ENCODE data around the gene STON1. TPM values are rescaled to one million over a fixed set of nuclear protein-coding genes. Genes with fewer than 3 reads are reported as not detected.

Gene STON1
- total RNA-seq, 1 donor from 2014 or later, result 51.7 TPM

- Mint-ChIP-seq H3K9me3 (peaks cover 3% of the 10 kb centered on the region), H3K4me1 (peaks cover 19% of the 10 kb centered on the region), H3K27me3 (ENCODE audit: insufficient read depth, low read depth) (no peaks in the 10 kb centered on the region), H3K27ac (peak overlapping the region; percentile 41), H3K4me3 (no peak overlapping the region), H3K36me3 (peaks cover 9% of the 10 kb centered on the region)
- Histone ChIP-seq H3F3A (ENCODE audit: low read depth) (peaks cover 18% of the 10 kb centered on the region), H3K9ac (no peak overlapping the region), H3K36me3 (no peaks in the 10 kb centered on the region), H3K79me2 (ENCODE audit: low read depth) (peaks cover 16% of the 10 kb centered on the region), H3K27me3 (no peaks in the 10 kb centered on the region), H3K4me3 (no peak overlapping the region), H3K9me3 (ENCODE audit: low read depth) (no peaks in the 10 kb centered on the region), H2AFZ (replicated peaks) (no peak overlapping the region), H3K27ac (peak overlapping the region; percentile 70), H3K4me1 (peaks cover 24% of the 10 kb centered on the region), H4K20me1 (ENCODE audit: low read depth) (peaks cover 14% of the 10 kb centered on the region), H3K4me2 (peak overlapping the region; percentile 35)
- DNase-seq (ENCODE audit: low spot score), result peak; percentile 36
- TF ChIP-seq EZH2 (IDR thresholded peaks at IDR 0.05), result no peak
- TF ChIP-seq, protein P1, sequence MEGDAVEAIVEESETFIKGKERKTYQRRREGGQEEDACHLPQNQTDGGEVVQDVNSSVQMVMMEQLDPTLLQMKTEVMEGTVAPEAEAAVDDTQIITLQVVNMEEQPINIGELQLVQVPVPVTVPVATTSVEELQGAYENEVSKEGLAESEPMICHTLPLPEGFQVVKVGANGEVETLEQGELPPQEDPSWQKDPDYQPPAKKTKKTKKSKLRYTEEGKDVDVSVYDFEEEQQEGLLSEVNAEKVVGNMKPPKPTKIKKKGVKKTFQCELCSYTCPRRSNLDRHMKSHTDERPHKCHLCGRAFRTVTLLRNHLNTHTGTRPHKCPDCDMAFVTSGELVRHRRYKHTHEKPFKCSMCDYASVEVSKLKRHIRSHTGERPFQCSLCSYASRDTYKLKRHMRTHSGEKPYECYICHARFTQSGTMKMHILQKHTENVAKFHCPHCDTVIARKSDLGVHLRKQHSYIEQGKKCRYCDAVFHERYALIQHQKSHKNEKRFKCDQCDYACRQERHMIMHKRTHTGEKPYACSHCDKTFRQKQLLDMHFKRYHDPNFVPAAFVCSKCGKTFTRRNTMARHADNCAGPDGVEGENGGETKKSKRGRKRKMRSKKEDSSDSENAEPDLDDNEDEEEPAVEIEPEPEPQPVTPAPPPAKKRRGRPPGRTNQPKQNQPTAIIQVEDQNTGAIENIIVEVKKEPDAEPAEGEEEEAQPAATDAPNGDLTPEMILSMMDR (IDR thresholded peaks at IDR 0.05), result no peak
These were observed 30.7 kb downstream of the STON1 start for GRCh38 chr2:48560546-48561209.

- Histone ChIP-seq H3K4me2 (no peak overlapping the region), H3K36me3 (no peaks in the 10 kb centered on the region), H3F3A (ENCODE audit: low read depth) (peaks cover 22% of the 10 kb centered on the region), H4K20me1 (ENCODE audit: low read depth) (peaks cover 23% of the 10 kb centered on the region), H3K79me2 (ENCODE audit: low read depth) (peaks cover 25% of the 10 kb centered on the region), H3K4me1 (peaks cover 29% of the 10 kb centered on the region), H3K9ac (no peak overlapping the region), H2AFZ (replicated peaks) (no peak overlapping the region), H3K4me3 (no peak overlapping the region), H3K27ac (no peak overlapping the region), H3K27me3 (no peaks in the 10 kb centered on the region), H3K9me3 (ENCODE audit: low read depth) (no peaks in the 10 kb centered on the region)
- TF ChIP-seq EZH2phosphoT487 (IDR thresholded peaks at IDR 0.05) (no peak), EZH2 (IDR thresholded peaks at IDR 0.05) (no peak)
- TF ChIP-seq, protein P1 (IDR thresholded peaks at IDR 0.05), result no peak
- peaks cover 3% of the 10 kb centered on the region for H3K9me3 Mint-ChIP-seq
- H3K27ac Mint-ChIP-seq, result no peak overlapping the region
- no peak overlapping the region for H3K4me3 Mint-ChIP-seq
- H3K4me1 Mint-ChIP-seq, result peaks cover 25% of the 10 kb centered on the region
- DNase-seq (ENCODE audit: low spot score), result no peak
- peaks cover 2% of the 10 kb centered on the region for H3K27me3 Mint-ChIP-seq (ENCODE audit: insufficient read depth, low read depth)
- H3K36me3 Mint-ChIP-seq, result peaks cover 15% of the 10 kb centered on the region
These were observed 32.3 kb downstream of the STON1 start for GRCh38 chr2:48562281-48562680.

- H3K27me3 ChIP-seq, result no peaks in the 10 kb centered on the region
- Mint-ChIP-seq H3K4me1 (peaks cover 16% of the 10 kb centered on the region), H3K27me3 (ENCODE audit: insufficient read depth, low read depth) (peaks cover 2% of the 10 kb centered on the region), H3K36me3 (peaks cover 32% of the 10 kb centered on the region), H3K4me3 (no peak overlapping the region), H3K9me3 (peaks cover 4% of the 10 kb centered on the region), H3K27ac (peak overlapping the region; percentile 72)
- H4K20me1 ChIP-seq (ENCODE audit: low read depth), result peaks cover 21% of the 10 kb centered on the region
- DNase-seq (ENCODE audit: low spot score), result peak; percentile 35
- H3K27ac ChIP-seq, result no peak overlapping the region
- peaks cover 13% of the 10 kb centered on the region for H3K4me1 ChIP-seq
- no peaks in the 10 kb centered on the region for H3K36me3 ChIP-seq
- no peaks in the 10 kb centered on the region for H3K9me3 ChIP-seq (ENCODE audit: low read depth)
- no peak overlapping the region for H3K4me2 ChIP-seq
- no peak overlapping the region for H2AFZ ChIP-seq (replicated peaks)
- peaks cover 20% of the 10 kb centered on the region for H3K79me2 ChIP-seq (ENCODE audit: low read depth)
- H3K9ac ChIP-seq, result no peak overlapping the region
- H3K4me3 ChIP-seq, result no peak overlapping the region
- TF ChIP-seq, protein P1 (IDR thresholded peaks at IDR 0.05), result peak; percentile 48
- TF ChIP-seq EZH2phosphoT487 (IDR thresholded peaks at IDR 0.05), result no peak
- H3F3A ChIP-seq (ENCODE audit: low read depth), result peaks cover 4% of the 10 kb centered on the region
These were observed 36.8 kb downstream of the STON1 start for GRCh38 chr2:48566592-48567310.
